G401 (cell line): ENCODE measurements around the gene GPC6. TPM values are rescaled to one million over a fixed set of nuclear protein-coding genes. Genes with fewer than 3 reads are reported as not detected.

Source experiments
- DNase-seq: peaks from one replicate; pipeline ENCODE4 v3.0.0-alpha.2; 2015; ENCODE audit warnings: low spot score
- in situ Hi-C: cut with HindIII; loops from 2 replicates; pipeline ENCODE4 v1.10.0; 2016; ENCODE audit warnings: low sequenced_read_pairs, mixed read lengths
- total RNA-seq: library from RNA; depleted of rRNA; stranded (reverse); fragments of >200 nt; shearing (Covaris generic); gene quantifications from 2 replicates; pipeline ENCODE4 v1.2.3, GENCODE V29; 2014

GPC6 gene
- total RNA-seq, 1 experiment from 2014 or later, result 2.1 TPM

- in situ Hi-C loops, result no loop called here
- no peak for DNase-seq
Observed at GRCh38 chr13:93687261-93687660, 460.7 kb downstream of the GPC6 start.

GRCh38 chr13:93689333-93689732 lies 462.7 kb downstream of the GPC6 start:
- in situ Hi-C loops, result no loop called here
- no peak for DNase-seq

- DNase-seq, result no peak
- in situ Hi-C loops, result no loop called here
Observed at GRCh38 chr13:93690139-93690538, 463.5 kb downstream of the GPC6 start.

GRCh38 chr13:93698016-93698613 lies 471.5 kb downstream of the GPC6 start:
- in situ Hi-C loops, result no loop called here
- DNase-seq, result no peak

DNA sequence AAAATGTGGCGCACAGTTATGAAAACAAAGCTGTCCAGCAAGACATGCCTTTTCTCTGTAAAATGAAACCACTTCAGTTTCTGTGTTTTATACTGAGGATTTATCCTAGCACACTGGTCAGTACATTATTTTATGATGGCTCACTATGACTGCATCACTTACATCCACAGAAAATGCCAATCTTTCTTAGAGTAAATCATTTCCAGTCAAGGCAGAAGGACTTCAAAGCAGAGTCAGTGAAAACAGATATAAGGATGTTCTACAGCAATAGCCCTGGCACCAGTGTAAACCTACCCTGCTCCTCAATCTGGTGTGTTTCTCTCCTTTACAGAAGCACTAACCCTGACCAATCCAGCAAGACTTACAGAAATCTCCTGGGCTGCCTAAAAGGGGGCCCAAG lies 473.5 kb downstream of the GPC6 start:
- no peak for DNase-seq
- in situ Hi-C loops, result no loop called here

- in situ Hi-C loops, result no loop called here
Observed at GRCh38 chr13:93708308-93709075, 481.9 kb downstream of the GPC6 start.

GRCh38 chr13:93709506-93710244 lies 483.1 kb downstream of the GPC6 start:
- in situ Hi-C loops, result no loop called here
- DNase-seq, result no peak

More at GRCh38 chr13:93708308-93709075, 481.9 kb downstream of the GPC6 start:
- no peak for DNase-seq

DNA sequence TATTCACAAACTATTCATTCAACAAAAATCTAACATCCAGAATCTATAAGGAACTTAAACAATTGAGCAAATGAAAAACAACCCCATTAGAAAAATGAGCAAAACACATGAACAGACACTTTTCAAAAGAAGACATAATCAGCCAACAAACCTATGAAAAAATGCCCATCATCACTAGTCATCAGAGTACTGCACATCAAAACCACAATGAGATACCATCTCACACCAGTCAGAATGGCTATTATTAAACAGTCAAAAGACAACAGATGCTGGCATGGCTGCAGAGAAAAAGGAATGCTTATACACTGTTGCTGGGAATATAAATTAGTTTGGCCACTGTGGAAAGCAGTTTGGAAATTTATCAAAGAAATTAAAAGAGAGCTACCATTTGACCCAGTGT lies 487.6 kb downstream of the GPC6 start:
- in situ Hi-C loops, result no loop called here
- no peak for DNase-seq

- DNase-seq, result no peak
- in situ Hi-C loops, result no loop called here
Observed at GRCh38 chr13:93715866-93716265, 489.3 kb downstream of the GPC6 start.

DNA sequence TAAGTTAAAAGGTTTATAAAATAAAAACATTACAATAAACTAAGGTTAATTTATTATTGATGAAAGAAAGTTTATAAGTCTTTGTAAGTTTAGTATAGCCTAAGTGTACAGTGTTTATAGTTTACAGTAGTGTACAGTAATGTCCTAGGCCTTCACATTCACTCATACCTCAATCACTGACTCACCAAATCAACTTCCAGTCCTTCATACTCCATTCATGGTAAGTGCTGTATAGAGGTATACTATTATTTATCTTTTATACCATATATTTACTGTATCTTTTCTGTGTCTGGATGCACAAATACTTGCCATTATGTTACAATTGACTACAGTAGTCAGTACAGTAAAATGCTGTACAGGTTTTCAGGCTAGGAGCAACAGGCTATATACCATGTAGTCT lies 490.0 kb downstream of the GPC6 start:
- in situ Hi-C loops, result no loop called here
- no peak for DNase-seq

DNA sequence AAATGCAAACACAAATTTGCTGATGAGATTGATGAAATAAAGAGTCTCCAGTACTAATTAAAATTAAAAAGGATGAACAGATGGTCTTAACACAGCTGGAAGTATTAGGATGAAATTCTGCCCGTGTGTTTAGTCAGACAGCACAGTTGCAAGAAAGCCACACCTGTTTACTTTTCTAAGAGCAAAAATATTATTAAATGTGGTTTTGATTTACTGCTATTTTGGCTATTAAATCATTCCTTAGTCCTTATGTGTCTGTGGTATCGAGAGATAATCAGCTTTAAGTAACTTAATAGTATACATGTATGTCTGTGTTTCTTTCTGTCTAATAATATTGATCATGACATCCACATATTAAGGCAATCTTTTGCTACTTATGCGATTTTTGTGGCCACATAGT lies 494.9 kb downstream of the GPC6 start:
- DNase-seq, result no peak
- in situ Hi-C loops, result no loop called here

DNA sequence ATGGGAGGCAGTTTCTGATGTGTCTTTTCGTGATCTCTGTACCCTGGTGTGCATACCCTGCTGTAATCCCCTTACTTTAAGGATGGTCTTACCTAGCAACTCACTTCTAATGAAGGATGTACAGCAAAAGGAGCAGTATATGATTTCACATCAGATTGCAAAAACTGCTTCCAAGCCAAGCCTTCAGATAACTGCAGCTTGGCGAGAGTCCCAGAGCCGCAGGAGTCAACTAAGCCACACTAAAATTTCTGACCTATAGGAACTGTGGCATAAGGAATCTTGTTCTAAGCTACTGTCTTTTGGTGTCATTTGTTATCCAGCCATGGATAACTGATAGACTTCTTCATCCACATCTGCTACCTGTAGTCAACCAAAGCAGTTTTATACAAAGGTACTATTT lies 496.7 kb downstream of the GPC6 start:
- in situ Hi-C loops, result no loop called here
- DNase-seq, result no peak

DNA sequence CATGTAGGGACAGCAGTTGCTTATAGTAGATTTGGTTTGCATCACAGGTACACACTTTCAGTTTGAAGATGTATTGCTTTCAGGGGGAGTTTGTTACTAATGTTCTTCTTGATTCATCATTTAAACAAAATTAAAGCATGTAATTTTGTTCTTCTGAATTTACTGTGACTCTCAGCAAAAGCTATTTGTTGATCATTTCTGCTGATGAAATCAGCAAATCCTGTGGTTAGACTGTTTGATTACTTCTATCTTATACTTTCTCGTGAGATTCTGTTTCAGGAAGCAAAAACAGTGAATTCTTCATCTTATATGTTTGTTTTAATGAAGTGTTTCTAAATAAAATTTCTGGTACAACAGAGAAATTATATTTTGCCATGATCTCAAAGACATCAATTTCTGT lies 497.6 kb downstream of the GPC6 start:
- no peak for DNase-seq
- in situ Hi-C loops, result no loop called here

DNA sequence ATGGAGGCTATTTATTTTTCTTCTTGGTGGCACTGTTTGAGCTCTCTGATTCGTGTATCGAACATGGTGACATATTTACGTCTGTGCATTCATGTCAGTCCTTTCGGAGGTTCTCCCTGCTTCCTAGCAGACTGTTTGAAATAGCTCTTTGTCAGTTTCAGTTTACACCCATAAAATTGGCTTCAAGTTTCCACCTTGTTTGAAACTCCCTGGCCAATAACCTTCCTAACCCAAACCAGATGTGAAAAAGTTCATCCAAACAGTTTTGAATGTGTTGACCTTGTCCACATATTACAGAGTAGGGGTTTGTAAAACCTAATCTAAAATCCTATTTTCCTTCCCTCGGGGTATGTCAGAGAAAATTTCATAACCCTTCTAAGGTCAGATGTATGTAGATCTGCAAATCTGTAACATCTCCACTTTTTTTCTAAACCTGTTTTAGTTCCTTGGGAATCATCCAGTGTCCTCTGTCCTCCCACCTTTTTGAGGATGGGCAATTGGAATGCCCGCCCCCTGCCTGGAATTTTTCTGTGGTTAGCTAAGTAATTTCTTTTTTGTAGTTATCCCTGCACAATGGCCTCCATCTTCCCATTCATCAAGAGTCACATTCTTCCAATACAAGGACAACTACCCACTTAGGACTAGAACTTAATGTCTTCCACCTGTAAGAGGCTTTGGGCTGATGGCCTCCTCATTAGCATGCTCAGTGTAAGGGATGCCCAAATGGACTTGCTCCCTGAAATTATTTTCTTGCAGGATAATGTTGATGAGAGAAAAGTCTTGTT lies 499.8 kb downstream of the GPC6 start:
- in situ Hi-C loops, result no loop called here
- no peak for DNase-seq

- no peak for DNase-seq
Observed at GRCh38 chr13:93727211-93728141, 500.9 kb downstream of the GPC6 start.

GRCh38 chr13:93729383-93729782 lies 502.8 kb downstream of the GPC6 start:
- in situ Hi-C loops, result no loop called here

More at GRCh38 chr13:93727211-93728141, 500.9 kb downstream of the GPC6 start:
- in situ Hi-C loops, result no loop called here

DNA sequence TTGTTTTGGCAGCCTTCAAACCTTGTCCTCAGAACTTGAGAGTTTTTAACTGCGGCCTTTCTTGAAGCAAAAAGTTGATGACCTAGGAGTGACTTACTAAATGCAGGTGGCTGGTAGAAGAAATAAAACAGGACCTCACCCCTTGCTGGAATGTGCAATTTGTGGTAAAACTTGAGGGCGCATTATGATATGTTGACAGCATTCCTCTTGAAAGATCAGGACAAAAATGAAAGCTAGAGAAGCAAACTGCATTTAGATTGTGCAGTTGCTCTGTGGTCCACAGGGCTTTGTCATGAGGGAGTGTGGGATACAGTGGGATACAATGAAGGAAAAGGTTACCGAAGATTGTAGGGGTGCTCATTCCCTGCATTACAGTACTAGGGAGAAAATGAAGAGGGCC lies 504.2 kb downstream of the GPC6 start:
- in situ Hi-C loops, result no loop called here
- DNase-seq, result no peak

More at GRCh38 chr13:93729383-93729782, 502.8 kb downstream of the GPC6 start:
- DNase-seq, result no peak

DNA sequence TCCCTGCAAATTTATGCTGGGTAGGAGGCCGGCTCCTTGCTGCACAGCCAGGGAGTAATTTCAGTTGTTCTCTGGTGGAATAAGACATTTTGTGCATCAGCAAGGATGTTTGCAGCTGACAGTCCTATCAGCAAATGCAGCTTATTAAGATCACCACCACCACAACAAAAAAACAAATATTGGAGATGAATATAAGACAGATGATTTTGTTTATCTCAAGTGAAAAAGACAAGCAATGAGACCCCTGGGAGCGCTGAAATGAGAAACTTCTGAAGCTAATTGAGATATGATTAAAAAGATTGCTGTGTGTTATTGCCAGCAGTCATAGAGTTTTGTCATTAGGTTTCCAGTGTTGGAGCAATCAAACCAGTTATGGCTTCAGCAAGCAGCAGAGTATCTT lies 505.6 kb downstream of the GPC6 start:
- DNase-seq, result no peak
- in situ Hi-C loops, result no loop called here

DNA sequence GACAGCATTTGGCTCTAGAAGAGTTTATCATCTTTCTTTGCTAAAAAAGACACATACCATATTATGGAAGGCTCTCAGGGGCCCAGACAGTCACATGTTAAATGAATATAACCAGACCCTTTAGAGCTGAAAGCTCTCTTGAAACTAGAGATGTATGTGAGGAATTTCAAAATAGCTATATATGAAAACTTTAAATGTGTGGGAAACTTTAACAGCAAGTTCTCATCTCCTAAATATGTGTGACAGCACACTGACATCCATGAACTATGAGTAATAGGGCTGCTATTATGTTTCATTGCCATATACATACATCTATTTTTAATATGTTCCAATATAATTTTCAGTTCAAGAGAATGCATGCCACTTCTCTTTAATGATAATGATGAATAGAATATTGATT lies 509.5 kb downstream of the GPC6 start:
- DNase-seq, result no peak
- in situ Hi-C loops, result no loop called here
